Astrocyte of the spinal cord (primary cell): Measurements from ENCODE around the gene APEH.

ENCODE experiments used
- DNase-seq: peaks from one replicate; pipeline ENCODE4 v3.0.0; 2011; ENCODE audit warnings: low read depth, low spot score
- H3K4me3 ChIP-seq: 2 replicates; pipeline ENCODE4 v1.5.1; 2011; ENCODE audit warnings: low read depth, mild to moderate bottlenecking, low read length, moderate library complexity
- CTCF ChIP-seq: IDR thresholded peaks from 2 replicates; pipeline ENCODE4 v1.5.1; 2012; ENCODE audit warnings: low read depth, mild to moderate bottlenecking, low read length, inconsistent platforms
- in situ Hi-C: cut with HindIII; loops from 2 replicates; pipeline ENCODE4 v1.10.0; 2017; ENCODE audit warnings: low sequenced_read_pairs

APEH gene

GRCh38 chr3:49668861-49669260 is 5.3 kb upstream of the APEH start:
- in situ Hi-C loops: no loop called here
- peak; percentile 17 for DNase-seq
- H3K4me3 ChIP-seq: no peak overlapping the region
- TF ChIP-seq CTCF: no peak

DNA sequence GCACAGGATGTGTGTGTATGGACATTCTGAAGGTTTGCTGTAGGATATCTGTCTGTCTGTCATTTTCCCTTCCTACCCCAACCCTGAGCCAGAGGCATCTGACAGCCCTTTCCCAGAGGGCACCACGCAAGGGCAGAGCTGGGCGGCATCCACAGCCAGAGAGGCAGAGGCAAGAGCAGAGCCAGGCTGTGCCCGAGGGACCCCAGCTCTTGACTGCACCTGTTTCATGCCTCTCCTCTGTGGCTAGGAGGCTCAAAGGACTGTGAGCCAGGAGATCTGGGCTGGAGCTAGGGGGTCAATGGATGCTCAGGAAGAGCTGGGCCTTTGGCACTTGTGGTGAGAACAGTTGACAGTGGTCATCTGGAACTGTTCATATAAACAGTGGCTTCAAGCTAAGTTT is 4.8 kb upstream of the APEH start:
- H3K4me3 ChIP-seq: no peak overlapping the region
- in situ Hi-C loops: no loop called here
- no peak for TF ChIP-seq CTCF
- no peak for DNase-seq

GRCh38 chr3:49670940-49671290 is 3.2 kb upstream of the APEH start:
- in situ Hi-C loops: no loop called here
- no peak overlapping the region for H3K4me3 ChIP-seq
- DNase-seq: no peak
- TF ChIP-seq CTCF: no peak

- DNase-seq: peak; percentile 57
- H3K4me3 ChIP-seq: no peak overlapping the region
- TF ChIP-seq CTCF: peak; percentile 92
- in situ Hi-C loops: no loop called here
Observed at GRCh38 chr3:49671291-49672288, 2.6 kb upstream of the APEH start.

DNA sequence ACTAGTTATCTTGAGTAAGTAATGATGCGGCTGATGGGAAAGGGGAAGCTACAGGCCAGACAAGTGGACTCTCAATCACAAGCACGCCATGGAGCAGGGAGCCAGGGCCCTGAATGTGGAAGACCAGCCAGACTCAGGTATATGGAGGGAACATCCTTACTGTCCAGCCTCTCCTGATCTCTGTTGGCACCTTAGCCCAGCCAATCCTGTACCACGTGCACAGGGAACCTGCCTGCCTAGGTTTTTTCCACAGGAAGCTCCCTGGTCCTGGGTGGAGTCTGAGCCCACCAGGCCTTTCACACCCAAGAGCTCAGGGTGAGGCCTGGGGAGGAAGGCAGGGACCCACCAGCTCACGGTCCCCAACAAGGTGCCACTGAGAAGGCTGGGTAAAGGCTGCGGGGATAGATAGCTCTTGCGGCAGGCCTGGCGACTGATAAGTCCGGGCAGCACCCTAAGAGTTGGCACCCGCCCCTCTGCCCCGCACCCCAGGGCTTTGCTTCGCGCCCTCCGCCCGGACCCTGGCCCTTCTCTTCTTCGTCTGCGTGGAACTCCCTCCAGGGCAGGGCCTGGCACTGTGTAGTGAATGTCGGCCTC is 933 bp upstream of the APEH start:
- DNase-seq: no peak
- in situ Hi-C loops: no loop called here
- TF ChIP-seq CTCF: no peak
- peak overlapping the region; percentile 73 for H3K4me3 ChIP-seq

DNA sequence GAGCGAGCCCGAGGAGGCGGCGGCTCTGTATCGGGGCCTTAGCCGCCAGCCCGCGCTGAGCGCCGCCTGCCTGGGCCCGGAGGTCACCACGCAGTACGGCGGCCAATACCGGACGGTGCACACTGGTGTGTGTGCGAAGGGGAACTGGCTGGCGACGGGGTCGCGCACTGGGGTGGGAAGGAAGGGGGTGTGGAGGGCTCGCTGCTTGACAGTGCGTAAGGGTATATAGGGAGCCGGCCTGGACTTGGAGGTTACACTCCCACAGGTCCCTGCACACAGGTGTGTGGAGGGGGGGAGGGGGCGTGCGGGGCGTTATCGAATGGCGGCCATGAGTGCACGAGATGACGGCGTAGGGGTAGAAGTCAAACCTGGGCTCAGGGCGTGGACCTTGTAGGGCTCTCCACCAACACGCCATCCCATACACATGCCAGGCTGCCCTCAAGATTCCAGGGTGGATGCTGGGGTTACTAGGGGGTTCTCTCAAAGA is 389 bp downstream of the APEH start:
- DNase-seq: no peak
- in situ Hi-C loops: no loop called here
- TF ChIP-seq CTCF: no peak
- H3K4me3 ChIP-seq: peak overlapping the region; percentile 73
